Astrocyte (in vitro differentiated cells and primary cell): ENCODE results near the gene TMEM150A. TPM values are rescaled to one million over a fixed set of nuclear protein-coding genes. Genes with fewer than 3 reads are reported as not detected.

Experiments
- DNase-seq: peaks from one replicate; pipeline ENCODE4 v3.0.0-alpha.2; 2010; ENCODE audit warnings: low read depth
- FAIRE-seq: peaks from 2 replicates; lab custom pipeline; 2011; peaks lifted over from hg19 to GRCh38; lab: Jason Lieb, UNC
- H2AFZ ChIP-seq: 2 replicates; pipeline ENCODE4 v1.6.0; 2012; ENCODE audit warnings: low read depth, low read length, inconsistent platforms
- H3K27ac ChIP-seq: 2 replicates; pipeline ENCODE4 v1.5.1; 2011; ENCODE audit warnings: low read depth, low read length, inconsistent platforms
- H3K27me3 ChIP-seq: 2 replicates; pipeline ENCODE4 v1.6.0; 2011; ENCODE audit warnings: low read length, inconsistent platforms; ENCODE audit not compliant: insufficient read depth
- H3K36me3 ChIP-seq: 2 replicates; pipeline ENCODE4 v1.5.1; 2011; ENCODE audit warnings: low read length, inconsistent platforms; ENCODE audit not compliant: insufficient read depth
- H3K4me1 ChIP-seq: 2 replicates; pipeline ENCODE4 v1.5.1; 2011; ENCODE audit warnings: low read length, inconsistent platforms; ENCODE audit not compliant: insufficient read depth
- H3K4me2 ChIP-seq: 2 replicates; pipeline ENCODE4 v1.6.0; 2012; ENCODE audit warnings: low read length, inconsistent platforms
- H3K4me3 ChIP-seq: 2 replicates; pipeline ENCODE4 v1.5.1; 2011; ENCODE audit warnings: low read depth, mild to moderate bottlenecking, low read length, inconsistent platforms; ENCODE audit not compliant: insufficient read depth
- H3K79me2 ChIP-seq: 2 replicates; pipeline ENCODE4 v1.6.0; 2012; ENCODE audit warnings: mild to moderate bottlenecking, low read length, inconsistent platforms; ENCODE audit not compliant: insufficient read depth
- H3K9ac ChIP-seq: 2 replicates; pipeline ENCODE4 v1.6.0; 2012; ENCODE audit warnings: mild to moderate bottlenecking, low read length, inconsistent platforms
- H3K9me3 ChIP-seq: 2 replicates; pipeline ENCODE4 v1.5.1; 2012; ENCODE audit warnings: low read depth, mild to moderate bottlenecking, low read length, inconsistent platforms; ENCODE audit not compliant: insufficient read depth
- H4K20me1 ChIP-seq: 2 replicates; pipeline ENCODE4 v1.6.0; 2012; ENCODE audit warnings: low read length, inconsistent platforms; ENCODE audit not compliant: insufficient read depth
- H3K27ac Mint-ChIP-seq: one replicate; pipeline ENCODE4 v1.8.0; 2021; ENCODE audit warnings: mild to moderate bottlenecking, mixed read lengths; ENCODE audit not compliant: unreplicated experiment
- H3K27me3 Mint-ChIP-seq: one replicate; pipeline ENCODE4 v1.8.0; 2021; ENCODE audit warnings: low read depth, mixed read lengths; ENCODE audit not compliant: unreplicated experiment
- H3K36me3 Mint-ChIP-seq: one replicate; pipeline ENCODE4 v1.8.0; 2021; ENCODE audit warnings: low read depth, mixed read lengths; ENCODE audit not compliant: unreplicated experiment
- H3K4me1 Mint-ChIP-seq: one replicate; pipeline ENCODE4 v1.8.0; 2021; ENCODE audit warnings: low read depth, mixed read lengths; ENCODE audit not compliant: unreplicated experiment
- H3K4me3 Mint-ChIP-seq: one replicate; pipeline ENCODE4 v1.8.0; 2021; ENCODE audit warnings: mild to moderate bottlenecking, moderate library complexity, mixed read lengths; ENCODE audit not compliant: unreplicated experiment
- H3K9me3 Mint-ChIP-seq: one replicate; pipeline ENCODE4 v1.8.0; 2021; ENCODE audit warnings: mild to moderate bottlenecking, mixed read lengths; ENCODE audit not compliant: unreplicated experiment
- EZH2 ChIP-seq: IDR thresholded peaks from 2 replicates; pipeline ENCODE4 v1.6.1; 2012; ENCODE audit warnings: mild to moderate bottlenecking, low read length, inconsistent platforms; ENCODE audit not compliant: insufficient read depth
- total RNA-seq: library from RNA; stranded (reverse); gene quantifications from 2 replicates; pipeline ENCODE4 v1.2.1, GENCODE V29; 2021
- TF ChIP-seq, protein P1 (sequence below): IDR thresholded peaks from 2 replicates; pipeline ENCODE4 v1.5.1; 2011; ENCODE audit warnings: low read depth, mild to moderate bottlenecking, inconsistent platforms, low read length, moderate library complexity; ENCODE audit not compliant: insufficient read depth

The TMEM150A gene
- total RNA-seq, 1 donor from 2014 or later = 20.4 TPM

DNA sequence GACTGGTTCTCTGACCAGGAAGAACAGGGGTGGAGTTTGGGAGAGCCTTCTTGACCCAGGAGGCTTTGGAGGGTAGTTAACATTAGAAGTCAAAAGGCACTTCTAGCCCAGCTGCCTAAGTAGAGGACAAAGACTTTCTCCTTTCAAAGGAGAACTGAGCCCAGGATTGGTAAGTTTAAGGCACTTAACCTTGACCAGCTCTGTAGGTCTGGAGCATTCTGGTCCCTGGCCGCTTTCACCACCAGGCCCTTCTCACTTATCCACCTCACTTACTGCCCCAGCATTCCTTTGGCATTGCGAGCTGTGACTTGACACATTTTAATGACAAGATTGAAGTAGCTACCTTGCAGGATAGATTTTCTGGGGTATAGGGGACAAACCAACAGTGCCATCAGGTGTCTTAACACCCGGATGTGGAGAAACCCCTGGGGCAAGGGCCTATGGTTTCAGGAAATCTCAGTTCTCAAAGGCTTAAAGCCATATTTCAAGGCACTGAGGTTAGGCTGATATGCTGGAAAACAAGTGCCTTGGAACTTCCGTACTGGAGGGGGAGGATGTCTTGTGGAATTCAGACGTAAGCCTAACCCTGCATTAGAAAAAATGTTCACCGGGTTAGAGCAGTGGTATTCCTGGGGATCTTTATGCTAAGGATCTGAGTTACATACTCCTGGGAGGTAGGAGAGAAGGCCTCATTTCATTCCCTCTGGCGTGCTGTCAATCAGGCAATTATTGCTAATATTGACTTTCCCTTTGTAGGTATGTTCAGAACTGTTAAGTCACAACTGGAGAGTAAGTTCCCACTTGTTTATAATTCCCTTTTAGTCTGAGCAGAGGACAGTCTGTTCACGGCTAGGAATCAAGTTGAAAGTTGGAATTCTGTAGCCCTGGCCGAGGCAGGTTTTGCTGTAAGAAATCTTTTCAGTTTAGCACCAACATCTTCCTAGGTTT is 5.0 kb upstream of the TMEM150A start:
- peak overlapping the region; percentile 93 for H3K27ac Mint-ChIP-seq
- Histone ChIP-seq H3K4me1 (peaks cover 26% of the 10 kb centered on the region), H3K36me3 (peaks cover 15% of the 10 kb centered on the region), H2AFZ (no peak overlapping the region), H3K79me2 (peaks cover 49% of the 10 kb centered on the region), H3K4me2 (no peak overlapping the region), H3K27ac (no peak overlapping the region), H3K4me3 (no peak overlapping the region), H3K9me3 (no peaks in the 10 kb centered on the region), H3K9ac (no peak overlapping the region), H3K27me3 (no peaks in the 10 kb centered on the region), H4K20me1 (peaks cover 35% of the 10 kb centered on the region)
- no peaks in the 10 kb centered on the region for H3K9me3 Mint-ChIP-seq
- H3K4me3 Mint-ChIP-seq = peak overlapping the region; percentile 75
- H3K27me3 Mint-ChIP-seq = no peaks in the 10 kb centered on the region
- TF ChIP-seq, protein P1, sequence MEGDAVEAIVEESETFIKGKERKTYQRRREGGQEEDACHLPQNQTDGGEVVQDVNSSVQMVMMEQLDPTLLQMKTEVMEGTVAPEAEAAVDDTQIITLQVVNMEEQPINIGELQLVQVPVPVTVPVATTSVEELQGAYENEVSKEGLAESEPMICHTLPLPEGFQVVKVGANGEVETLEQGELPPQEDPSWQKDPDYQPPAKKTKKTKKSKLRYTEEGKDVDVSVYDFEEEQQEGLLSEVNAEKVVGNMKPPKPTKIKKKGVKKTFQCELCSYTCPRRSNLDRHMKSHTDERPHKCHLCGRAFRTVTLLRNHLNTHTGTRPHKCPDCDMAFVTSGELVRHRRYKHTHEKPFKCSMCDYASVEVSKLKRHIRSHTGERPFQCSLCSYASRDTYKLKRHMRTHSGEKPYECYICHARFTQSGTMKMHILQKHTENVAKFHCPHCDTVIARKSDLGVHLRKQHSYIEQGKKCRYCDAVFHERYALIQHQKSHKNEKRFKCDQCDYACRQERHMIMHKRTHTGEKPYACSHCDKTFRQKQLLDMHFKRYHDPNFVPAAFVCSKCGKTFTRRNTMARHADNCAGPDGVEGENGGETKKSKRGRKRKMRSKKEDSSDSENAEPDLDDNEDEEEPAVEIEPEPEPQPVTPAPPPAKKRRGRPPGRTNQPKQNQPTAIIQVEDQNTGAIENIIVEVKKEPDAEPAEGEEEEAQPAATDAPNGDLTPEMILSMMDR = no peak
- TF ChIP-seq EZH2 = no peak
- DNase-seq = no peak
- H3K36me3 Mint-ChIP-seq = peaks cover 4% of the 10 kb centered on the region
- no peak for FAIRE-seq
- H3K4me1 Mint-ChIP-seq = peaks cover 56% of the 10 kb centered on the region

DNA sequence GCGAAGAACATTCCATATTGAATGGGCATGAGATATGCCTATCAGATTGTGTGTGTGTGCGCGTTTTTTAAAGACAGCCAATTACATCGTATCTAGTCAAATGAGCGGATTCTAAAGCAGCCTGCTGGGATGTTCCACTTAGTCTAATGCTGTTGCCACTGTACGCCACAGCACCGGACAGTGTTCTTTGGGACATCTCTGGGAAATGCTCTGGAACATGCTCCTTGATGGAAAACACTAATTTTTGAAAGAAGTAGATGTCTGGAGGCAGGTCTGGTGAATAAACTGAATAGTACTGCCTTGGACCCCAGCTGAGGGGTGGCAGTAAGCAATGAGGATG is 3.6 kb upstream of the TMEM150A start:
- Histone ChIP-seq H4K20me1 (peaks cover 35% of the 10 kb centered on the region), H3K27me3 (no peaks in the 10 kb centered on the region), H2AFZ (no peak overlapping the region), H3K36me3 (peaks cover 15% of the 10 kb centered on the region), H3K27ac (peak overlapping the region; percentile 67), H3K9me3 (no peaks in the 10 kb centered on the region), H3K79me2 (peaks cover 41% of the 10 kb centered on the region), H3K9ac (peak overlapping the region; percentile 48), H3K4me1 (peaks cover 22% of the 10 kb centered on the region), H3K4me3 (no peak overlapping the region), H3K4me2 (peak overlapping the region; percentile 74)
- no peak for FAIRE-seq
- Mint-ChIP-seq H3K4me1 (peaks cover 56% of the 10 kb centered on the region), H3K27ac (peak overlapping the region; percentile 95), H3K4me3 (no peak overlapping the region), H3K36me3 (peaks cover 4% of the 10 kb centered on the region), H3K27me3 (no peaks in the 10 kb centered on the region), H3K9me3 (no peaks in the 10 kb centered on the region)
- TF ChIP-seq, protein P1 = no peak
- no peak for TF ChIP-seq EZH2
- no peak for DNase-seq
